Activated CD4-positive, CD25-positive, alpha-beta regulatory T cell treated with anti-CD3 and anti-CD28 coated beads, Interleukin-2, amount 50 U/mL, for 24 hours (primary cell): ENCODE data around the gene EYA2.

ENCODE experiments used
- ATAC-seq, 2 donors: fragments of 150-1000 bp; cut with Tn5 transposase; one replicate each; pipeline ENCODE4 v1.10.0; 2021; ENCODE audit warnings: mild to moderate bottlenecking in 1 of 2, moderate library complexity in 1 of 2

EYA2 gene

DNA sequence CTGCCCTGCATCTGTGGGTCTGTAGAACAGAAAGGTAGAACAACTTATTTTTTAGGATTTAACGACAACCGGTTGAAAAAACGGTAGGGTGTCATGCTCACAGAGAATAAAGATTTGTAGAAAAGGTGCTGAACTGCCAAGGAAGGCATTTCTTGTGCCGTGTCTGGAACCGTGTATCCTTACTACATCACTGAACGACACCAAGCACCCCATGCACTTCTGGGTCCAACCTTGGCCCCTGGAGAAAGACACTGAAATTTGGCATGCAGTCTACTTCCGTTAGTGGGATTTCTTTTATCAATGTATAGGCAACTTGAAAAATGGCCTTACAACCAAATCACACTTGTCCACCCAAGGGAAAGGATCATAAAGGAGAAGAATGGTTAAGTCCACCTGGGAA lies 316.4 kb downstream of the EYA2 start:
- no peak for ATAC-seq

- ATAC-seq = no peak
Observed at GRCh38 chr20:47212606-47213207, 318.1 kb downstream of the EYA2 start.

DNA sequence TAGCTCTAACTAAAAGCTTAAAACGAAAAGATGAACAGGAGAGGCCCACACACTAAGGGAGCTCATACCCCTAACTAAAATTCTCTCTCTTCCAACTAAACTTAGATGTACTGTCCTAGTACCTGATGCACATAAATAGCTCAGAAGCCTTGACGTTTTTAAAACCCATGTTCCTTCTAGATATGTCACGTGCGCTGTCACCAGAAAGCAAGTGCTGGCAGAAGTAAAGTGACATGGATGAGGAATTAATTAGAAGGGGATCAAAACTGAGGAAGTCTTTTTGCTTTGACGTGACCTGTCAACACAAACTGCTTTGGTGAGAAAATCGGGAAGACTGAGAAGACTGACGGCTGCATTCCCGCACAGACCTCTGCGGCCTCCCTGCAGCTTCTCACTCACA lies 319.3 kb downstream of the EYA2 start:
- no peak for ATAC-seq

- no peak for ATAC-seq
Observed at GRCh38 chr20:47215653-47216397, 321.2 kb downstream of the EYA2 start.

DNA sequence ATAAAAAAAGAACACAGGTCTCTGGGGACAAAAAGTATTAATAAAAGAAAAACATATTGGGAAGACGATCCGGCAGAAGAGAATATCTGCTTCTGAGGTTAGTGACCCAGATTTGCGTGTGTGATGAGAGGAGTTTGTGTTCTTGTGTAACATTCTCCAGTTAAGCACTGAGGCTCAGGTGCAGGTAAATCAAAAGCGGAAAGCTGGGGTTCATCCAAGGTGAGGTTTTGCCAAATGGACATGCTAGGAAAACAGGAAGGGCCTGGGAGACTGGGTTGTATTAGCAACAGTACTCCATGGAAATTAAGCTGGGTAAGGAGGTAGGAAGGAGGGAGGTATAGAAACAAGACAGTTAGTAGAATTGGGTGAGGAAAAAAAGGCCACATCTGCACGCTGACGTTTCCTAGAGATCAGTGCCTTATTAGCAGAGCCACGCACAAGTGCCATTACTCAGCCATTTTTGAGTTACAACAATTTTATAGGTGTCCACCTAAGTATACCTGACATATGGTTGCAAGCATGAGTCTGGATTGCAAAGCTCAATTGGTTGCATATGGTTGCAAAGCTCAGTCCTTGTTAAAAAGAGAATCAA lies 322.3 kb downstream of the EYA2 start:
- no peak for ATAC-seq

- no peak for ATAC-seq
Observed at GRCh38 chr20:47217482-47218446, 323.1 kb downstream of the EYA2 start.

- ATAC-seq = peak in 1 of 2 donors; percentile 32
Observed at GRCh38 chr20:47220161-47220582, 325.5 kb downstream of the EYA2 start.

GRCh38 chr20:47221036-47221625 lies 326.5 kb downstream of the EYA2 start:
- ATAC-seq = no peak

- no peak for ATAC-seq
Observed at GRCh38 chr20:47222468-47223119, 328.0 kb downstream of the EYA2 start.

DNA sequence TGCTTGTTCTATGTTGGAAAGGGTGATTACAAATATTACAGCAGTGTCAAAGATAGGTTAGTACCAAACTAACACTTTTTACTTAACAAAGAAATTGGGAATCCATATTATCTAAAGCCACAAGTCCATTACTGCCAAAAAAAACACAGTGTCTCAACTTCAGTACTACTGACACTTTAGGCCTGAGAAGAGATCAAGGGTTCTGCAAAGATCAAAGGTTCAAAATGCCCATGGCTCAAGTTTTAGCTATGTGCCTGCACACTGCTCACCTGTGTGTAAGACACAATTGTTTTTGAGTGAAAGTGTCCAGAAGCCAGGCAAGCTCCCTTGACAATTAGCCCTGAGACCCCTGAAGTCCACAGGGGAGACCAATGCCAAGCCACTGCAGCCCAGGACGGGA lies 329.3 kb downstream of the EYA2 start:
- ATAC-seq = no peak

- no peak for ATAC-seq
Observed at GRCh38 chr20:47224300-47224791, 329.7 kb downstream of the EYA2 start.

DNA sequence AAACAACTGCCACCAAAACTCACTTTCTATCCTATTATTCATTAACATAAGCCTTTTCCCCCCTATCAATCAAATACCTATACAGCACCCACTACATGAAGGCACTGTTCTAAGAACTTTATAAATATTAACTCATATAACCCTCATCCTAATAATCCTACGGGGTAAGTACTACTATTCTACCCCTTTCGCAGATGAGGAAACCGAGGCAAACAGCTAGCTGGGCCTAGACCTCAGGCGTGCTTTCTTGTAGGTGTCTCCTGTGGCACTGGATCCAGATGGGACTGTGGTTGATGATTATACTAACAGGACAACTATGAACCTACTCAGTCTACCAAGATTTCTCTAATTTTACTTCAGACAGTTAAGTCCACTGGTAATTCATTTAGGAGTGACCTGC lies 330.2 kb downstream of the EYA2 start:
- no peak for ATAC-seq

DNA sequence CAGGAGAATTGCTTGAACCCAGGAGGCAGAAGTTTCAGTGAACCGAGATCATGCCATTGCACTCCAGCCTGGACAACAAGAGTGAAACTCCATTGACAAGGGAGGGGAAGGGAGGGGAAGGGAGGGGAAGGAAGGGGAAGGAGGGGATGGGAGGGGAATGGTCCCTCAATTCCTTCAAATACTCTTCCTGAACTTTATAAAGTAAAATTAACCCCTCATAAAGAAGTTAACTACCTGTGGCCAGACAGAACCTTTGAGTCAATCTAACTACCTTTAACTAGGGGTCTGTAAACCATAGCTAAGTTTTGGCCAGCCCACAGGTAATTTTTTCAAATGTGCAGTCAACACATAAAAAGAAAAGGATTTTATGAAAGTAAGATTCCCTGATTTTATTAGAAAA lies 330.8 kb downstream of the EYA2 start:
- no peak for ATAC-seq

GRCh38 chr20:47227119-47227518 lies 332.5 kb downstream of the EYA2 start:
- ATAC-seq = no peak

GRCh38 chr20:47227576-47227975 lies 332.9 kb downstream of the EYA2 start:
- no peak for ATAC-seq

DNA sequence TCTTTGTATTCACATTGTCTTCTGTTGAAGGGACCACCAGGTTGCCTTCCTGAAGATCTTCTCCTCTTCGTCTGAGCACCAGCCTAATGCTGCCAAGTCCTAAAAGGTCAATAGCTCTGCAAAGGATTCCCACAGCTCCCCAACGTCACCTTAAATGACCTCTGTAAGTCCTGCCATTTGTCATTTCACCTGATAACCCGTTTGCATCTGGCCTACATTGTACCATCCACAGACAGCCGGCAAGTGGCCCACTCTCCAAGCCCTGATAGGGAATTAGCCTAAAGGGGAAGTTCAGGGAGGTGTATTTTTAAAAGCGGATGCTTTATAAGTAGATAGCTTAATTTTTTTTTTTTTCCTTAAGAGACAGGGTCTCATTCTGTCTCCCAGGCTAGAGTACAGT lies 334.0 kb downstream of the EYA2 start:
- no peak for ATAC-seq

DNA sequence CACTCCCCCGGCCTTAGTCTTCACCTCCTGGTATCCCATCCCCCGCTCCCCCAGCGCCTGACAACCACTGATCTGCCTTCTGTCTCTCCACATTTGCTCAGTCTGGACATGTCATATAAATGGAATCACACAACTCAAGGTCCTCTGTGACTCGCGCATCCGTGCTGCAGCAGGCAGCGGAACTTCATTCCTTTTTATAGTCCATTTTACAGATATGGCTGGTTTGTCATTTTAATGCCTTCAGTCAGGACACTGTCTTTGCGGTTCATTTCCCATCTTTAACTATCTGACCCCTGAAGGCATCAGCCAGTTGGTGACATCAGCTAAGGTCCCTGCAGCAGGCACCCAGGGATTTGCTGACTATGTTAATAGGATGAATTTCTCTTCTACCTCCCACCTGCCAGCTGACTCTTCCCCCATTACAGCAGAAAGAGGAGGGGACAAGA lies 336.2 kb downstream of the EYA2 start:
- ATAC-seq = no peak

- no peak for ATAC-seq
Observed at GRCh38 chr20:47231382-47232039, 336.9 kb downstream of the EYA2 start.

DNA sequence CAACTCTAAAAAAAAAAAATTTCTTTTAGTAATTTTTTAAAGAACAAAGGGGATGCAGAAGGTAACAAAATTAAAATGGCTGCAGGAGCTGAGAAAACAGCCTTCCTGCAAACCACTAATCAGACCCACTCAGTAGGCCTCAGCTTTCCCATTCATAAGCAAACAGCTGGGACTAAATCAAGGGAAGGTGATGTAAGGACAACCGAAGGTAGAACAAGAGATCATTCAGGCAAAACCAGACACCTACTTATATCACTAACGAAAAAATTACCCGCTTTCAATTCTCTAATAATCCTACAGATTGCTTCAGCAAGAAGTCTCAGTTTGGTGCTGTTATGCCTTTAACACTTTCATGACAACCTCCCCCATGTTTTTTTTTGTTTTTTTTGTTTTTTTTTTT lies 337.9 kb downstream of the EYA2 start:
- no peak for ATAC-seq

- no peak for ATAC-seq
Observed at GRCh38 chr20:47233333-47234188, 338.9 kb downstream of the EYA2 start.
